NT2/D1 (cell line): Measurements from ENCODE around the gene SLC40A1.

Source experiments
- DNase-seq: peaks from one replicate; pipeline ENCODE4 v3.0.0-alpha.2; 2011; ENCODE audit warnings: low read depth, low spot score
- H3K27me3 ChIP-seq: 2 replicates; pipeline ENCODE4 v1.6.0; 2011; ENCODE audit warnings: mild to moderate bottlenecking; ENCODE audit not compliant: insufficient read length, insufficient read depth
- H3K36me3 ChIP-seq: 2 replicates; pipeline ENCODE4 v1.6.1; 2011; ENCODE audit warnings: mild to moderate bottlenecking, low read length, mixed read lengths; ENCODE audit not compliant: insufficient read depth, insufficient read length
- H3K4me1 ChIP-seq: 2 replicates; pipeline ENCODE4 v1.5.1; 2011; ENCODE audit not compliant: insufficient read depth, insufficient read length
- H3K4me3 ChIP-seq: 2 replicates; pipeline ENCODE4 v1.5.1; 2011; ENCODE audit warnings: low read depth; ENCODE audit not compliant: insufficient read length
- H3K9ac ChIP-seq: 2 replicates; pipeline ENCODE4 v1.6.0; 2011; ENCODE audit warnings: low read depth; ENCODE audit not compliant: insufficient read length
- H3K9me3 ChIP-seq: 2 replicates; pipeline ENCODE4 v1.5.1; 2011; ENCODE audit warnings: mild to moderate bottlenecking, low read length; ENCODE audit not compliant: insufficient read depth
- SUZ12 ChIP-seq: IDR thresholded peaks from 2 replicates; pipeline ENCODE4 v1.6.1; 2011; ENCODE audit not compliant: insufficient read length, insufficient read depth; ENCODE audit errors: extremely low read depth
- YY1 ChIP-seq: IDR thresholded peaks from 2 replicates; pipeline ENCODE4 v1.6.1; 2011; ENCODE audit not compliant: insufficient read length, insufficient read depth
- ZNF274 ChIP-seq: IDR thresholded peaks from 2 replicates; pipeline ENCODE4 v1.6.1; 2011; ENCODE audit warnings: mild to moderate bottlenecking, low read depth, low read length

Gene SLC40A1

GRCh38 chr2:189595417-189595816 is 14.8 kb upstream of the SLC40A1 start:
- Histone ChIP-seq H3K4me1 (no peaks in the 10 kb centered on the region), H3K9ac (no peak overlapping the region), H3K4me3 (no peak overlapping the region), H3K36me3 (no peaks in the 10 kb centered on the region), H3K9me3 (no peaks in the 10 kb centered on the region), H3K27me3 (no peaks in the 10 kb centered on the region)
- no peak for TF ChIP-seq SUZ12
- DNase-seq, result no peak

DNA sequence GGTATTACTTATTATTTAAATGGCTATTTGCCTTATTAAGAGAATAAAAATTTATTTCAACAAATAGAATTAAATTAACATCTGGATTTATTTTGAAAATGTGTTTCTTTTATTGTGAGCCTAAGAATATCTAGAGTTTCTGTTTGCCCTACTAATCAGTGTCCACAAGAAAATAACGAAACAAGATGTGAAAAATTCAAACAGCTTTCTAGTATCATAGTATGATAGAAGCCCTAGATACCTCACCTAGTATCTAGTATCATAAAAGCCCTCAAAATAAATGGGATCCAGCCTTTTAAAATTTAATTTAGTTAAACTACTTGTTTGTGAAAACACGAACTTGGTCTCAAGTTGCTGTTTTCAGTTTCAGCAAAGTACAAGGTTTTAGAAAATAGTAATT is 13.7 kb upstream of the SLC40A1 start:
- no peaks in the 10 kb centered on the region for H3K9me3 ChIP-seq
- DNase-seq, result no peak
- no peaks in the 10 kb centered on the region for H3K27me3 ChIP-seq
- no peaks in the 10 kb centered on the region for H3K4me1 ChIP-seq
- no peaks in the 10 kb centered on the region for H3K36me3 ChIP-seq
- no peak overlapping the region for H3K9ac ChIP-seq
- TF ChIP-seq SUZ12, result no peak
- no peak overlapping the region for H3K4me3 ChIP-seq

GRCh38 chr2:189593115-189593514 is 12.5 kb upstream of the SLC40A1 start:
- Histone ChIP-seq H3K36me3 (no peaks in the 10 kb centered on the region), H3K4me3 (no peak overlapping the region), H3K4me1 (no peaks in the 10 kb centered on the region), H3K9ac (no peak overlapping the region), H3K27me3 (no peaks in the 10 kb centered on the region), H3K9me3 (no peaks in the 10 kb centered on the region)
- DNase-seq, result no peak
- no peak for TF ChIP-seq SUZ12
- TF ChIP-seq ZNF274, result no peak
- TF ChIP-seq YY1, result no peak

DNA sequence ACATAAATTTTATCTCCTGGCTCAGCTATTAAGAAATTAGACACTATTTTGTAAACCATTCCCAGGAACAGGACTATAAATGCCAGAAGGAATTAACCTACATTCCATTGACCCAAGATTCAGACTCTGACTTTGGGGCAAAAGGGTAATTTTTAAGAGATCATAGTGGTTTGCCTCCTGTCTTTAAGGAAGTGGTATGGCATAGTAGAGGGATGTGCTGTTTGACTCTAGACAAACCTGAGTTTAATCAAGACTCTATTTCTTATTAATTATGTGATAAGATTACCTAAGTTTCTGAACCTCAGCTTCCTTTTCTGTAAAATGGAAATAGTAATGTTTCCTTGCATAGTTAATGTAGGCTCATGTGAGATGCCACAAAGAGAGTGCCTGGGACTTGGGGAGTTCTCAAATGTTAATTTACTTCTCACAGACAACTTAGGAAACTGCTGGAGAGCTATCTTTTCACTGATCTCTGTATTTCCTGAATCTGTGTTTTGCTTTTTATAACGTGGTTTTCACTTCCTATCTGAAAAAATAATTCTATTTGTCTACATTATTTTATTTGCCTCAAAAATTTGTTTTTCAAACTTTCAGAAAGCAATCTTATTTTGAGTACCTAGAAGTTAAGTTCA is 11.9 kb upstream of the SLC40A1 start:
- no peak for TF ChIP-seq ZNF274
- Histone ChIP-seq H3K4me3 (no peak overlapping the region), H3K9ac (no peak overlapping the region), H3K27me3 (no peaks in the 10 kb centered on the region), H3K36me3 (no peaks in the 10 kb centered on the region), H3K4me1 (no peaks in the 10 kb centered on the region), H3K9me3 (no peaks in the 10 kb centered on the region)
- no peak for DNase-seq

DNA sequence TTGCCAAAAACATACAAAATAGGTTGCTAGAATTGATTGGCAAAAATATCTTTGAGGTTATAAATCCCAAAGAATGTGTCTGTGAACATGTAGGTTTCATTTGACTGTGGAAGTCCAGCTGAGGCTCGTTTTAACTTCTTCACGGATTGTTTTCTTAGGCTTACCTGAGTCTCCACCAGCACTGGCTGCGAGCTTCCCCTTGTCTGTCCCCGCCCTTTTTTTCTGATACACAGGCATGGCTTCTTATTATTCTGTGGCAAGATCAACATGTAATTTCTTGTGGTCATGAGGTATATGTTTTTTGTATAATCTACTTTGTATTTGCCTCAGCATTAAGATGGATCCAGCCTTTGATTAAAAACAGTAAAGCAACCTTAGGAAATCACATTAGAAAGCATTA is 7.2 kb upstream of the SLC40A1 start:
- no peaks in the 10 kb centered on the region for H3K9me3 ChIP-seq
- TF ChIP-seq ZNF274, result no peak
- TF ChIP-seq SUZ12, result no peak
- no peak for TF ChIP-seq YY1

DNA sequence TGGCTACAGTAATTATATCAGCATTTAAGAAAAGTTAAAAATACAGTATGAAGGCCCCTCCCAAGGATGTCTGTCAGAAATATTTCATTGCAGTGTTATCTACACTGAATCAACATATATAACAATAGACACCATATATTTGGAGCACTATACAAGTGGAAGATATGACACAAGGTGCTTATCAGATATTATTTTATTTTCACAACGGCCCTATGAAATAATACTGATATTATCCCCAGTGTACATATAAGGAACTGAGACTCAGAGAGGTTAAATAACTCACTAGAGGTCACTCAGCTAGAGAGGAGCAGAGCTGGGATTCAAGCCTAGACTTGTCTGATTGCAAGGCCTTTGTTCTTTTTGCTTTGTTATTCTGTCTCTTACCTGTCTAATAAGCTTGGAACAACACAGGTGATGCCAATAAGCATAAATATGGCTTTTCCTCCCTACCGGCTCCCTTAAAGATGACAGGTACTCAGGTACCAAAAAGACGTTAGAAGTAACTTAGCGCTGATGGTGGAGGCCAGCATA is 4.7 kb upstream of the SLC40A1 start:
- Histone ChIP-seq H3K9me3 (no peaks in the 10 kb centered on the region), H3K4me1 (peaks cover 3% of the 10 kb centered on the region), H3K36me3 (no peaks in the 10 kb centered on the region), H3K27me3 (peaks cover 32% of the 10 kb centered on the region), H3K9ac (no peak overlapping the region), H3K4me3 (no peak overlapping the region)
- no peak for DNase-seq
- TF ChIP-seq ZNF274 (no peak), SUZ12 (no peak), YY1 (no peak)

More for the DNA sequence above, 7.2 kb upstream of the SLC40A1 start:
- Histone ChIP-seq H3K4me3 (no peak overlapping the region), H3K9ac (no peak overlapping the region), H3K4me1 (no peaks in the 10 kb centered on the region), H3K27me3 (peaks cover 11% of the 10 kb centered on the region), H3K36me3 (no peaks in the 10 kb centered on the region)
- no peak for DNase-seq

DNA sequence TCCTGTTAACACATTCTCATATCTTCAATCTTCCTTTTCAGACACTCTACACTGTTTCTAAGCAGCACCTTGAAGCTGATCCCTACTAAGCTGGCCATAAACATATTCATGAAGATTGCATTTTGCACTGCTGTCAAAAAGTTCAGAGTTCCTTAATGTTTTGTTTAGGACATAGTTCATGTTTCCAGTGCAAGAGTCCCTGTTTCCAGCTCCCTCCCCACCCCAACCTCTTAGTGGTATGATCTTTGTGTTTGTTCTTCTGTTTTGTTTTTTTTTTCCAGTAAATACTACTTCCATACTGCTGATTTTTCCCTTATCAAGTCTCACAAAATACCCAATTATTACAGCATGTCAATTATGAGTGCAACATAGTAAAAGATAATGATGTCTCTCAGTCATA is 4.1 kb upstream of the SLC40A1 start:
- Histone ChIP-seq H3K27me3 (peaks cover 37% of the 10 kb centered on the region), H3K4me1 (peaks cover 3% of the 10 kb centered on the region), H3K9me3 (no peaks in the 10 kb centered on the region), H3K9ac (no peak overlapping the region), H3K4me3 (no peak overlapping the region), H3K36me3 (no peaks in the 10 kb centered on the region)
- TF ChIP-seq YY1 (no peak), ZNF274 (no peak), SUZ12 (no peak)
- DNase-seq, result no peak

- peaks cover 43% of the 10 kb centered on the region for H3K27me3 ChIP-seq
- no peak overlapping the region for H3K9ac ChIP-seq
- peaks cover 3% of the 10 kb centered on the region for H3K4me1 ChIP-seq
- no peak for DNase-seq
- no peaks in the 10 kb centered on the region for H3K9me3 ChIP-seq
- H3K36me3 ChIP-seq, result no peaks in the 10 kb centered on the region
- TF ChIP-seq ZNF274, result no peak
- TF ChIP-seq SUZ12, result no peak
- no peak for TF ChIP-seq YY1
- H3K4me3 ChIP-seq, result no peak overlapping the region
Measured at GRCh38 chr2:189583227-189584198, 2.9 kb upstream of the SLC40A1 start.
